Measurements from ENCODE around the gene RNF135.
A peak's percentile ranks its signal among the peaks of the same experiment; 100 is the strongest.
"Not testable (repeated sequence)": the region's sequence is repeated elsewhere in the genome, so short reads cannot be mapped to it uniquely, and the experiment has no call there.

Gene RNF135

DNA sequence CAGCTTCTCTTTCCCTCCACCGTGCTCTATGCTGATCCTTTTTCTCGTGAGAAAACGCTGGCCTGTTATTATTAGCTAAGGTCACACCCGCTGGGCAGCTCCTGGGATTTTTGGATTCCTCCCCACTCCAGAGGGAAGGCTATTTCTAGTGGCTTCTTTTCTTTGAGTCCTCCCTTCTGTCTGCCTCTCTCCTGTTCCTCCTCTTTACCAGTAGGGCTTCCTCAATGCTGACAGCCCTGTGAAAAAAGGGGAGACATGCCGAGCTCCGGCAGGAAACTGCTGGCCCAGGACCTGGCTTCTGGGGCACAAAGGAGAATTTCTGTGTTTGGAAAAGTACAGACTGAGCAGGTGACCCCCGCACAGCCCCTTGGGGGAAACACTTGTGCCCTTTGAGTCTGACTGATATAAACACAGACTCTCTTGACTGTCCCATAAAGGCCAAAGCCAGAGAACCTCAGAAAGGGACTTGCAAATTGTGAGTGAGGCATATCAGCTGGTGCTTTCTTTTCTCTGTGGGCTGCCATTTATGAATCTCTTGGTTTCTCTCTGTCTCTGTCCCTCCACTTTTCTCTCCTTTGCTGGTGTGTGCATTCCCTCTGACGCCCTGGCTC is 14.0 kb upstream of the RNF135 start:
- H3K4me3 ChIP-seq (ENCODE audit: low read depth, low read length), result no peak overlapping the region
- TF ChIP-seq, protein P1, sequence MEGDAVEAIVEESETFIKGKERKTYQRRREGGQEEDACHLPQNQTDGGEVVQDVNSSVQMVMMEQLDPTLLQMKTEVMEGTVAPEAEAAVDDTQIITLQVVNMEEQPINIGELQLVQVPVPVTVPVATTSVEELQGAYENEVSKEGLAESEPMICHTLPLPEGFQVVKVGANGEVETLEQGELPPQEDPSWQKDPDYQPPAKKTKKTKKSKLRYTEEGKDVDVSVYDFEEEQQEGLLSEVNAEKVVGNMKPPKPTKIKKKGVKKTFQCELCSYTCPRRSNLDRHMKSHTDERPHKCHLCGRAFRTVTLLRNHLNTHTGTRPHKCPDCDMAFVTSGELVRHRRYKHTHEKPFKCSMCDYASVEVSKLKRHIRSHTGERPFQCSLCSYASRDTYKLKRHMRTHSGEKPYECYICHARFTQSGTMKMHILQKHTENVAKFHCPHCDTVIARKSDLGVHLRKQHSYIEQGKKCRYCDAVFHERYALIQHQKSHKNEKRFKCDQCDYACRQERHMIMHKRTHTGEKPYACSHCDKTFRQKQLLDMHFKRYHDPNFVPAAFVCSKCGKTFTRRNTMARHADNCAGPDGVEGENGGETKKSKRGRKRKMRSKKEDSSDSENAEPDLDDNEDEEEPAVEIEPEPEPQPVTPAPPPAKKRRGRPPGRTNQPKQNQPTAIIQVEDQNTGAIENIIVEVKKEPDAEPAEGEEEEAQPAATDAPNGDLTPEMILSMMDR (IDR thresholded peaks at IDR 0.05; ENCODE audit: low read depth, low read length), result peak; percentile 10
- in situ Hi-C loops (cut with HindIII; ENCODE audit: low sequenced_read_pairs), result no loop called here
- DNase-seq (ENCODE audit: low read depth, low spot score), result peak; percentile 16

DNA sequence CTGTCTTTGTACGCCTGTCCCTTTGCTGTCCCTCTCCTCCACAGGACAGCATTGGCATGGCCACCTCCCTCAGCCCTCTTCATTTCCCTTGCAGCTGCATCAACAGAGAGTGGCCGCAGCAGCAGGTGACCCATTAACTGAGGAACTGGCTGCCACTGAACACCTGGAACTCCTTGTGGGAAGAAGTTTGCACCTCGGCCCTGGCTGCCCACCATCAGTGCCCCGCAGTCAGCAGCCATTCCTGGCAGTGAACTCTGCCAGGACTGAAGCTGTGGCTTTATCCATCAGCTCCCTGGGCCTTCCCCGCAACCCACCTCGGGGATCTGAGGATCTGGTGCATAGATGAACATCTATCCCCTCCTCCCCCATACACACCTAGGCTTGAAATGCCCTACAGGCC is 13.1 kb upstream of the RNF135 start:
- in situ Hi-C loops (cut with HindIII; ENCODE audit: low sequenced_read_pairs), result no loop called here
- H3K4me3 ChIP-seq (ENCODE audit: low read depth, low read length), result no peak overlapping the region
- TF ChIP-seq, protein P1 (IDR thresholded peaks at IDR 0.05; ENCODE audit: low read depth, low read length), result no peak
- no peak for DNase-seq (ENCODE audit: low read depth, low spot score)

DNA sequence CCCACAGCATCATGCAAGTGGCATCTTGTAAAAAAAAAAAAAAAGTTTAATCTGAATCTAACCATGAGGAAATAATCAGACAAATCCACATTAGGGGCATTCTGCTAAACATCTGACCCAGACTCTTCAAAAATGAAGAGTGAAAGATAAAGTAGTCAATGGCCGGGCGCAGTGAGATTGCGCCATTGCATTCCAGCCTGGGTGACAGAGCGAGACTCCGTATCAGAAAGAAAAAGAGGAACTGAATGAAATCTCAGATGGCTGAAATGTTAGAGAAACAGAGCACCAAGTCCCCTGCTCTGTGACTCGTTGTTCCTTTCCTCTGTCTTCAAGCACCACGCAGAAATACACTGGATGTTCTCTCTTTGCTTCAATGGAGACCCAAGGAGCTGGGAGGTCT is 12.7 kb upstream of the RNF135 start:
- TF ChIP-seq, protein P1 (IDR thresholded peaks at IDR 0.05; ENCODE audit: low read depth, low read length), result no peak
- DNase-seq (ENCODE audit: low read depth, low spot score), result no peak
- in situ Hi-C loops (cut with HindIII; ENCODE audit: low sequenced_read_pairs), result no loop called here
- H3K4me3 ChIP-seq (ENCODE audit: low read depth, low read length), result no peak overlapping the region

DNA sequence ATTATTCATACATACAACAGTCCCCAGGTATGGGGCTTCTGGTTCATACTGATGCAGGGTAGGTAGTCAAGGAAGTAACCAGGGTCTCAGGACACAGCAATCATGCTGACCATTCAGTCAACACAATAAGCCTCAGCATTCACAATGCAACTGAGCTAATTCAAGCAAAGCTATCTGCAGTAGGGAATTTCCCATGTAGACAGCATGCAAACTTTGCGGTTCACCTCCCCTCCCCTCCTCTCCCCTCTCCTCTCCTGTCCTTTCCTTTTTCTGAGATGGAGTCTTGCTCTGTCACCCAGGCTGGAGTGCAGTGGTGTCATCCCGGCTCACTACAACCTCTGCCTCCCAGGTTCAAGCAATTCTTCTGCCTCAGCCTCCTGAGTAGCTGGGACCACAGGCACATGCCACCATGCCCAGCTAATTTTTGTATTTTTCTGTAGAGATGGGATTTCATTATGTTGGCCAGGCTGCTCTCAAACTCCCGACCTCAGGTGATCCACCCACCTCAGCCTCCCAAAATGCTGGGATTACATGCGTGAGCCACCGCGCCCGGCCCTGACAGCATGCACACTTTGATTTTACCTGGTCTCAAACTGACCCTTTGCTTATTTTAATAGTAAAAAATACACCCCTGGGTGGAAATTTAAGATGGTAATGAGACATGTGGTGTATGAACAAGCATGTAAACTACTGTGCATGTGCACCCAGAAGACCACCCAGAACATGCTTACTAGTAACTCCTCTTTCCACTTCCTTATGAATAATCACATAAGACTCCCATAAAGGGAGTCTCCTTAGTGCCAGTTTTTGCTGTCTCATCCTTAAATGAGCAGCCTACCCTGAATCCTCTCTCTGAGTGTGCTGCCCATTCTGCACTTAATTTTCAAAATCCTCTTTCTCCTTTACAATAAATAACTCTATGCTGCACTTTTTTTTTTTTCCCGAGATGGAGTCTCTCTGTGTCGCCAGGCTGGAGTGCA is 9.3 kb upstream of the RNF135 start:
- DNase-seq (ENCODE audit: low read depth, low spot score), result no peak
- TF ChIP-seq, protein P1 (IDR thresholded peaks at IDR 0.05; ENCODE audit: low read depth, low read length), result no peak
- in situ Hi-C loops (cut with HindIII; ENCODE audit: low sequenced_read_pairs), result no loop called here
- H3K4me3 ChIP-seq (ENCODE audit: low read depth, low read length), result no peak overlapping the region

DNA sequence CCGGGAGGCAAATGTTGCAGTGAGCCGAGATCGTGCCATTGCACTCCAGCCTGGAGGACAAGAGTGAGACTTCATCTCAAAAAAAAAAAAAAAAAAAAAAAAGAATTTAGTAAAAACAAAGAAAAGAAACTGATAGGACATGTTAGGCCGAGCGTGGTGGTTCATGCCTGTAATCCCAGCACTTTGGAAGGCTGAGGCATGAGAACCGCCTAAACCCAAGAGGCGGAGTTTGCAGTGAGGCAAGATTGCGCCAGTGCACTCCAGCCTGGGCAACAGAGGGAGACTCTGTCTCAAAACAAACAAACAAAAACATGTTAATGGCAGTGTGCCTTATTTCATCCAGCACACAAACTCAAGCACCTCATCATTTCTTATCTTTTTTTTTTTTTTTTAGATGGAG is 6.5 kb upstream of the RNF135 start:
- DNase-seq (ENCODE audit: low read depth, low spot score); in situ Hi-C loops (cut with HindIII; ENCODE audit: low sequenced_read_pairs); H3K4me3 ChIP-seq (ENCODE audit: low read depth, low read length): not testable (repeated sequence)

DNA sequence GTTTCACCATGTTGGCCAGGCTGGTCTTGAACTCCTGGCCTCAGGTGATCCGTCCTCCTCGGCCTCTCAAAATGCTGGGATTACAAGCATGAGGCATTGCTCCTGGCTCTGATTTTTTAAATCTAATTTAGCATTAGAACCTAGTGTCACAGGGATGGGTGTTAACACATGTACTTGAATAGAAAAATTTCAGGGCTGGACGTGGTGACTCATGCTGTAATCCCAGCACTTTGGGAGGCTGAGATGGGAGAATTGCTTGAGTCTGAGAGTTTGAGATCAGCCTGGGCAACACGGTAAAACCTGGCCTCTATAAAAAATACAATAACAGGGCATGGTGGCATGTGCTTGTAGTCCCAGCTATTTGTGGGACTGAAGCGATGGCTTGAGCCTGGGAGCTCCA is 6.0 kb upstream of the RNF135 start:
- no peak for DNase-seq (ENCODE audit: low read depth, low spot score)
- no peak overlapping the region for H3K4me3 ChIP-seq (ENCODE audit: low read depth, low read length)
- TF ChIP-seq, protein P1 (IDR thresholded peaks at IDR 0.05; ENCODE audit: low read depth, low read length), result no peak
- in situ Hi-C loops (cut with HindIII; ENCODE audit: low sequenced_read_pairs), result no loop called here

DNA sequence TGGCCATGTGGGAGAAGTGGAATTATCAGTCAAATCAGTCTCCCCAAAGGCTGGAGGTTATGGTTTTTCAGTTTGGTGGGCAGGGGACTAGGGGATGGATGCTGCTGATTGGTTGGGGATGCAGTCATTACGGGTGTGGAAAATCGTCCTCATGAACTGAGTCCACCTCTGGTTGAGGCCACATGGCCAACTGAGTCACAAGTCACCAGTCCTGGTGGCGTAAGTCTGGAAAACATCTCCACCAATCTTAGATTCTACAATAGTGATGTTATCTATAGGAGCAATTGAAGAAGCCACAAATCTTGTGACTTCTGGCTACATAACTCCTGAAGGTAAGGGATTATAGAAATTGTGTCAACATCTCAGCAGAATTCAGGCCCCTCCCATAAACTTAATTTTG is 5.2 kb upstream of the RNF135 start:
- DNase-seq (ENCODE audit: low read depth, low spot score), result no peak
- in situ Hi-C loops (cut with HindIII; ENCODE audit: low sequenced_read_pairs), result no loop called here
- no peak overlapping the region for H3K4me3 ChIP-seq (ENCODE audit: low read depth, low read length)
- TF ChIP-seq, protein P1 (IDR thresholded peaks at IDR 0.05; ENCODE audit: low read depth, low read length), result no peak

DNA sequence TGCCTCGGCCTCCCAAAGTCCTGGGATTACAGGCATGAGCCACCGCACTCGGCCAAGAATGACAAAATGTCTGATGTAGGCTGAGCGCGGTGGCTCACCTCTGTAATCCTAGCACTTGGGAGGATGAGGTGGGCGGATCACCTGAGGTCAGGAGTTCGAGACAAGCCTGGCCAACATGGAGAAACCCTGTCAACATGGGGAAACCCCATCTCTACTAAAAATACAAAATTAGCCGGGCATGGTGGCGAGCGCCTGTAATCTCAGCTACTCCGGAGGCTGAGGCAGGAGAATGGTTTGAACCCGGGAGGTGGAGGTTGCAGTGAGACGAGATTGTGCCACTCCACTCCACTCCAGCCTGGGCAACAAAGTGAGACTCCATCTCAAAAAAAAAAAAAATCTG is 2.9 kb upstream of the RNF135 start:
- DNase-seq (ENCODE audit: low read depth, low spot score); in situ Hi-C loops (cut with HindIII; ENCODE audit: low sequenced_read_pairs); H3K4me3 ChIP-seq (ENCODE audit: low read depth, low read length): not testable (repeated sequence)

Measured in astrocyte of the spinal cord (primary cell).